H9 (cell line): ENCODE measurements around the gene BSDC1. TPM values are rescaled to one million over a fixed set of nuclear protein-coding genes. Genes with fewer than 3 reads are reported as not detected.

Experiments
- DNase-seq: peaks from one replicate; pipeline ENCODE4 v3.0.0-alpha.2; 2017
- H2AFZ ChIP-seq: one replicate; pipeline ENCODE4 v1.6.1; 2013; ENCODE audit warnings: mild to moderate bottlenecking, low read length, control low read depth, moderate library complexity
- H2AK5ac ChIP-seq: 2 replicates; pipeline ENCODE4 v1.6.1; 2013; ENCODE audit warnings: low read length, control low read depth, mixed read lengths; ENCODE audit not compliant: insufficient read length
- H2BK120ac ChIP-seq: one replicate; pipeline ENCODE4 v1.6.1; 2013; ENCODE audit warnings: low read depth, mild to moderate bottlenecking, low read length, control low read depth, inconsistent platforms; ENCODE audit not compliant: poor library complexity, severe bottlenecking
- H2BK12ac ChIP-seq: 2 replicates; pipeline ENCODE4 v1.6.1; 2013; ENCODE audit warnings: low read length, control low read depth, mixed read lengths, low read depth; ENCODE audit not compliant: insufficient read length
- H2BK15ac ChIP-seq: 2 replicates; pipeline ENCODE4 v1.6.1; 2013; ENCODE audit warnings: low read depth, low read length, control low read depth
- H2BK20ac ChIP-seq: one replicate; pipeline ENCODE4 v1.6.1; 2013; ENCODE audit warnings: low read depth, mild to moderate bottlenecking, low read length, control low read depth, inconsistent platforms; ENCODE audit not compliant: poor library complexity, severe bottlenecking
- H2BK5ac ChIP-seq: 2 replicates; pipeline ENCODE4 v1.6.1; 2013; ENCODE audit warnings: low read length, control low read depth, mixed read lengths; ENCODE audit not compliant: insufficient read length
- H3K14ac ChIP-seq: 2 replicates; pipeline ENCODE4 v1.6.1; 2013; ENCODE audit warnings: low read length, control low read depth; ENCODE audit not compliant: insufficient read depth
- H3K18ac ChIP-seq: 2 replicates; pipeline ENCODE4 v1.6.1; 2013; ENCODE audit warnings: low read depth, mild to moderate bottlenecking, mixed read lengths, low read length, control low read depth; ENCODE audit not compliant: insufficient read length
- H3K23ac ChIP-seq: 2 replicates; pipeline ENCODE4 v1.6.1; 2013; ENCODE audit warnings: low read length, control low read depth, mixed read lengths, low read depth; ENCODE audit not compliant: insufficient read length
- H3K23me2 ChIP-seq: 2 replicates; pipeline ENCODE4 v1.6.1; 2013; ENCODE audit warnings: low read depth, mild to moderate bottlenecking, mixed read lengths, low read length, control low read depth; ENCODE audit not compliant: insufficient read length, poor library complexity, severe bottlenecking
- H3K27ac ChIP-seq: 2 replicates; pipeline ENCODE4 v1.5.1; 2013; ENCODE audit warnings: low read length, control low read depth, mixed read lengths, low read depth; ENCODE audit not compliant: insufficient read length
- H3K27me3 ChIP-seq: 2 replicates; pipeline ENCODE4 v1.6.1; 2013; ENCODE audit warnings: low read length, control low read depth, inconsistent platforms; ENCODE audit not compliant: insufficient read depth
- H3K4ac ChIP-seq: 2 replicates; pipeline ENCODE4 v1.6.1; 2013; ENCODE audit warnings: low read depth, mild to moderate bottlenecking, control low read depth, inconsistent platforms, low read length, moderate library complexity
- H3K4me1 ChIP-seq: 2 replicates; pipeline ENCODE4 v1.6.1; 2013; ENCODE audit warnings: low read length, control low read depth, inconsistent platforms; ENCODE audit not compliant: insufficient read depth
- H3K4me2 ChIP-seq: 2 replicates; pipeline ENCODE4 v1.6.1; 2013; ENCODE audit warnings: low read length, control low read depth, mixed read lengths; ENCODE audit not compliant: insufficient read length, insufficient read depth
- H3K56ac ChIP-seq: 2 replicates; pipeline ENCODE4 v1.6.1; 2013; ENCODE audit warnings: low read depth, mild to moderate bottlenecking, mixed read lengths, low read length, control low read depth; ENCODE audit not compliant: insufficient read length
- H3K79me1 ChIP-seq: 2 replicates; pipeline ENCODE4 v1.6.1; 2013; ENCODE audit warnings: low read depth, mild to moderate bottlenecking, moderate library complexity, low read length, control low read depth, inconsistent platforms; ENCODE audit not compliant: insufficient read depth, poor library complexity, severe bottlenecking
- H3K79me2 ChIP-seq: 2 replicates; pipeline ENCODE4 v1.6.1; 2013; ENCODE audit warnings: low read length, control low read depth, inconsistent platforms; ENCODE audit not compliant: insufficient read depth
- H3K9ac ChIP-seq: 2 replicates; pipeline ENCODE4 v1.6.1; 2013; ENCODE audit warnings: low read length, control low read depth, mixed read lengths; ENCODE audit not compliant: insufficient read length; ENCODE audit errors: extremely low read depth
- H3K9me3 ChIP-seq: one replicate; pipeline ENCODE4 v1.6.1; 2013; ENCODE audit warnings: low read depth, low read length, inconsistent platforms; ENCODE audit not compliant: control insufficient read depth
- H3T11ph ChIP-seq: one replicate; pipeline ENCODE4 v1.6.1; 2013; ENCODE audit warnings: mild to moderate bottlenecking, low read length, control low read depth, inconsistent platforms
- H4K20me1 ChIP-seq: one replicate; pipeline ENCODE4 v1.6.1; 2013; ENCODE audit not compliant: control insufficient read depth, insufficient read length, insufficient read depth
- H4K5ac ChIP-seq: 2 replicates; pipeline ENCODE4 v1.6.1; 2013; ENCODE audit warnings: low read depth, mild to moderate bottlenecking, mixed read lengths, low read length, control low read depth; ENCODE audit not compliant: insufficient read length
- H4K8ac ChIP-seq: replicated peaks from 2 replicates; pipeline ENCODE4 v1.6.1; 2013; ENCODE audit warnings: low read length, control low read depth, mixed read lengths, low read depth; ENCODE audit not compliant: insufficient read length
- H4K91ac ChIP-seq: 2 replicates; pipeline ENCODE4 v1.6.1; 2013; ENCODE audit warnings: low read depth, mild to moderate bottlenecking, moderate library complexity, mixed read lengths, low read length, control low read depth; ENCODE audit not compliant: insufficient read length
- H3K27ac Mint-ChIP-seq, 3 experiments: 2 replicates in 2 of 3; 3 replicates in 1 of 3; pipeline ENCODE4 v1.8.0; 2020 to 2021; ENCODE audit warnings: mixed read lengths in 3 of 3, mild to moderate bottlenecking in 1 of 3, moderate library complexity in 1 of 3
- H3K27me3 Mint-ChIP-seq: 2 replicates; pipeline ENCODE4 v1.8.0; 2021; ENCODE audit warnings: low read depth, mild to moderate bottlenecking, moderate library complexity, mixed read lengths
- H3K36me3 Mint-ChIP-seq, 3 experiments: 2 replicates in 2 of 3; 3 replicates in 1 of 3; pipeline ENCODE4 v1.8.0; 2020 to 2021; ENCODE audit warnings: low read depth in 3 of 3, mixed read lengths in 3 of 3; ENCODE audit not compliant: insufficient read depth in 1 of 3
- H3K4me1 Mint-ChIP-seq, 2 experiments: 2 replicates each; pipeline ENCODE4 v1.8.0; 2020; ENCODE audit warnings: mixed read lengths in 2 of 2
- H3K4me3 Mint-ChIP-seq, 2 experiments: 2 replicates in 1 of 2; 3 replicates in 1 of 2; pipeline ENCODE4 v1.8.0; 2020 to 2021; ENCODE audit warnings: mild to moderate bottlenecking in 2 of 2, mixed read lengths in 2 of 2, moderate library complexity in 1 of 2
- H3K9me3 Mint-ChIP-seq, 2 experiments: 2 replicates in 1 of 2; 3 replicates in 1 of 2; pipeline ENCODE4 v1.8.0; 2020; ENCODE audit warnings: mild to moderate bottlenecking in 2 of 2, mixed read lengths in 2 of 2, moderate library complexity in 1 of 2
- CTCF ChIP-seq: fragments of 200-600 bp; sonication (generic); conservative IDR thresholded peaks from 3 replicates; pipeline ENCODE4 v1.8.0; 2021; ENCODE audit warnings: antibody characterized with exemption, mild to moderate bottlenecking
- WGBS: extraction: QIAGEN DNeasy Blood & Tissue Kit; methylation state at CpG from one replicate; pipeline ENCODE4 v1.1.7; 2013; ENCODE audit warnings: missing lambda C conversion rate, low lambda C conversion rate, mixed read lengths; ENCODE audit not compliant: insufficient read length; ENCODE audit errors: extremely low coverage; 5-methylcytosine and 5-hydroxymethylcytosine counted together
- total RNA-seq: library from RNA; stranded (reverse); gene quantifications from 2 replicates; pipeline ENCODE4 v1.2.1, GENCODE V29; 2021

The BSDC1 gene
- total RNA-seq, 1 experiment from 2014 or later: 52.6 TPM

DNA sequence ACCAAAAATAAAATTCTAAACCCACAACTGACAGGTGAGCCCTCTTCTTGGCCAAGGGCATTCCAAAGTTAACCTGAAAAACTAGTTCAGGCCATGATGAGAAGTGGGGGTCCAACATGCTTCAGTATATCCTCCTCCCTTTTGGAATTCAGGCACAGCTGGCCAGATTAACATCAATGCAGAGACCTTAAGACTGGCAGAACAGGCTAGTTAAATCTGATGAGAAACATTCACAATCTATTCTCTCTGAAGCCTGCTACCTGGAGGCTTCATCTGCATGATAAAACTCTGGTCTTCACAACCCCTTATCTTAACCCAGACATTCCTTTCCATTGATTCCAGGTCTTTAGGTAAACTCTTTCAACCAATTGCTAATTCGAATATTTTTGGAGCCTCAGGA is 43.9 kb upstream of the BSDC1 start:
- peak overlapping the region; percentile 16 to 63; a peak in 4 of 5 replicates for H3K4me3 Mint-ChIP-seq
- WGBS: no CpG with 5 or more reads among the region's 1 CpG
- TF ChIP-seq CTCF: no peak
- no peaks in the 10 kb centered on the region for H3K9me3 ChIP-seq
- H3K56ac ChIP-seq: no peak overlapping the region
- peaks cover 35 to 36% of the 10 kb centered on the region in 2 experiments for H3K9me3 Mint-ChIP-seq
- no peak overlapping the region for H4K91ac ChIP-seq
- H3K27ac ChIP-seq: peak overlapping the region; percentile 69
- peaks cover under 1% of the 10 kb centered on the region; the same call in 1 of the 2 replicates for H3K27me3 Mint-ChIP-seq
- H3K4ac ChIP-seq: no peak overlapping the region
- no peak overlapping the region for H2AFZ ChIP-seq
- no peak overlapping the region for H3K14ac ChIP-seq
- no peak overlapping the region for H3K18ac ChIP-seq
- H3K36me3 Mint-ChIP-seq: peaks cover 6 to 36% (median 20%) of the 10 kb centered on the region in 3 experiments; a peak in 6 of 7 replicates
- H3K79me1 ChIP-seq: no peaks in the 10 kb centered on the region
- no peak overlapping the region for H2BK15ac ChIP-seq
- no peak overlapping the region for H3T11ph ChIP-seq
- H2BK5ac ChIP-seq: no peak overlapping the region
- H3K4me1 Mint-ChIP-seq: peaks cover 6 to 30% of the 10 kb centered on the region in 2 experiments
- no peak overlapping the region for H4K5ac ChIP-seq
- H4K20me1 ChIP-seq: no peaks in the 10 kb centered on the region
- peak overlapping the region; percentile 29 for H3K4me2 ChIP-seq
- no peak overlapping the region for H2BK120ac ChIP-seq
- no peak overlapping the region for H2AK5ac ChIP-seq
- H4K8ac ChIP-seq: no peak overlapping the region
- H3K27me3 ChIP-seq: no peaks in the 10 kb centered on the region
- no peaks in the 10 kb centered on the region for H3K23me2 ChIP-seq
- H2BK20ac ChIP-seq: no peak overlapping the region
- H3K79me2 ChIP-seq: no peaks in the 10 kb centered on the region
- H3K9ac ChIP-seq: no peak overlapping the region
- H3K23ac ChIP-seq: no peak overlapping the region
- peak; percentile 72 for DNase-seq
- no peaks in the 10 kb centered on the region; the same call in 1 of the 2 replicates for H3K4me1 ChIP-seq
- peak overlapping the region in 1 of 3 experiments; percentile 99; a peak in 5 of 7 replicates for H3K27ac Mint-ChIP-seq
- H2BK12ac ChIP-seq: no peak overlapping the region
